ENCODE results near the gene ANGPTL4. TPM values are rescaled to one million over a fixed set of nuclear protein-coding genes. Genes with fewer than 3 reads are reported as not detected.

ANGPTL4 gene
- total and polyA plus RNA-seq, 2 of the 13 experiments (the other 11 are each of a cell fraction or from before 2014, with no cell fraction given), result 0.80 to 21.7 TPM

- TF ChIP-seq, protein P1, sequence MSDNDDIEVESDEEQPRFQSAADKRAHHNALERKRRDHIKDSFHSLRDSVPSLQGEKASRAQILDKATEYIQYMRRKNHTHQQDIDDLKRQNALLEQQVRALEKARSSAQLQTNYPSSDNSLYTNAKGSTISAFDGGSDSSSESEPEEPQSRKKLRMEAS (IDR thresholded peaks at IDR 0.05), result no peak
- no peak for TF ChIP-seq NR2F2 (IDR thresholded peaks at IDR 0.05; ENCODE audit: borderline replicate concordance, low read depth)
- no peak for TF ChIP-seq ZNF205 (CRISPR knock-in tag; IDR thresholded peaks at IDR 0.05)
- TF ChIP-seq TOPORS (CRISPR knock-in tag; IDR thresholded peaks at IDR 0.05), result no peak
- no peak for TF ChIP-seq CHD2 (IDR thresholded peaks at IDR 0.05; ENCODE audit: low read depth, low read length)
- no peak for TF ChIP-seq U2AF1 (optimal IDR thresholded peaks at IDR 0.05; ENCODE audit: low read depth, low read length)
- TF ChIP-seq ZEB1 (IDR thresholded peaks at IDR 0.05; ENCODE audit: insufficient replicate concordance, low read depth), result no peak
- TF ChIP-seq TBL1XR1 (IDR thresholded peaks at IDR 0.05; ENCODE audit: borderline replicate concordance, low read length, partially characterized antibody), result no peak
- no peak for TF ChIP-seq HNRNPL (IDR thresholded peaks at IDR 0.05; ENCODE audit: low read depth, low read length)
- TF ChIP-seq RBM39 (IDR thresholded peaks at IDR 0.05; ENCODE audit: low read depth, low read length, poor library complexity, severe bottlenecking), result no peak
- TF ChIP-seq ASH2L (IDR thresholded peaks at IDR 0.05; ENCODE audit: insufficient read length, low read depth, low read length), result peak; percentile 27
- no peak for TF ChIP-seq ZNF33A (CRISPR knock-in tag; IDR thresholded peaks at IDR 0.05; ENCODE audit: borderline replicate concordance)
- no peak for TF ChIP-seq ZNF335 (CRISPR knock-in tag; IDR thresholded peaks at IDR 0.05)
- TF ChIP-seq AGO1 (IDR thresholded peaks at IDR 0.05; ENCODE audit: low read depth, low read length, poor library complexity, severe bottlenecking), result no peak
- no peak for TF ChIP-seq MAFK (conservative IDR thresholded peaks at IDR 0.05 in 1 of 2, IDR thresholded peaks at IDR 0.05 in 1 of 2; ENCODE audit: low read length in 2 of 2)
- TF ChIP-seq TCF7 (IDR thresholded peaks at IDR 0.05; ENCODE audit: low read depth), result no peak
- no peak for TF ChIP-seq ZSCAN31 (CRISPR knock-in tag; IDR thresholded peaks at IDR 0.05; ENCODE audit: low read depth)
- TF ChIP-seq ADNP (CRISPR knock-in tag; IDR thresholded peaks at IDR 0.05), result no peak
- TF ChIP-seq, protein P2, sequence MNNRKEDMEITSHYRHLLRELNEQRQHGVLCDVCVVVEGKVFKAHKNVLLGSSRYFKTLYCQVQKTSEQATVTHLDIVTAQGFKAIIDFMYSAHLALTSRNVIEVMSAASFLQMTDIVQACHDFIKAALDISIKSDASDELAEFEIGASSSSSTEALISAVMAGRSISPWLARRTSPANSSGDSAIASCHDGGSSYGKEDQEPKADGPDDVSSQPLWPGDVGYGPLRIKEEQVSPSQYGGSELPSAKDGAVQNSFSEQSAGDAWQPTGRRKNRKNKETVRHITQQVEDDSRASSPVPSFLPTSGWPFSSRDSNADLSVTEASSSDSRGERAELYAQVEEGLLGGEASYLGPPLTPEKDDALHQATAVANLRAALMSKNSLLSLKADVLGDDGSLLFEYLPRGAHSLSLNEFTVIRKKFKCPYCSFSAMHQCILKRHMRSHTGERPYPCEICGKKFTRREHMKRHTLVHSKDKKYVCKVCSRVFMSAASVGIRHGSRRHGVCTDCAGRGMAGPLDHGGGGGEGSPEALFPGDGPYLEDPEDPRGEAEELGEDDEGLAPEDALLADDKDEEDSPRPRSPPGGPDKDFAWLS (CRISPR knock-in tag; IDR thresholded peaks at IDR 0.05; ENCODE audit: borderline replicate concordance), result no peak
- TF ChIP-seq ZNF121 (CRISPR knock-in tag; IDR thresholded peaks at IDR 0.05), result no peak
- no peak for TF ChIP-seq HNRNPH1 (optimal IDR thresholded peaks at IDR 0.05; ENCODE audit: low read depth, low read length)
- no peak for TF ChIP-seq ZFAT (CRISPR knock-in tag; conservative IDR thresholded peaks at IDR 0.05)
- no peak for TF ChIP-seq ZNF615 (CRISPR knock-in tag; IDR thresholded peaks at IDR 0.05; ENCODE audit: borderline replicate concordance)
- TF ChIP-seq ZNF720 (CRISPR knock-in tag; IDR thresholded peaks at IDR 0.05), result no peak
- no peak for TF ChIP-seq PCBP2 (optimal IDR thresholded peaks at IDR 0.05; ENCODE audit: low read depth, low read length, poor library complexity, severe bottlenecking)
- TF ChIP-seq, protein P3, sequence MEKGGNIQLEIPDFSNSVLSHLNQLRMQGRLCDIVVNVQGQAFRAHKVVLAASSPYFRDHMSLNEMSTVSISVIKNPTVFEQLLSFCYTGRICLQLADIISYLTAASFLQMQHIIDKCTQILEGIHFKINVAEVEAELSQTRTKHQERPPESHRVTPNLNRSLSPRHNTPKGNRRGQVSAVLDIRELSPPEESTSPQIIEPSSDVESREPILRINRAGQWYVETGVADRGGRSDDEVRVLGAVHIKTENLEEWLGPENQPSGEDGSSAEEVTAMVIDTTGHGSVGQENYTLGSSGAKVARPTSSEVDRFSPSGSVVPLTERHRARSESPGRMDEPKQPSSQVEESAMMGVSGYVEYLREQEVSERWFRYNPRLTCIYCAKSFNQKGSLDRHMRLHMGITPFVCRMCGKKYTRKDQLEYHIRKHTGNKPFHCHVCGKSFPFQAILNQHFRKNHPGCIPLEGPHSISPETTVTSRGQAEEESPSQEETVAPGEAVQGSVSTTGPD (CRISPR knock-in tag; IDR thresholded peaks at IDR 0.05), result no peak
- no peak for TF ChIP-seq ZNF343 (CRISPR knock-in tag; IDR thresholded peaks at IDR 0.05)
- no peak for TF ChIP-seq ZNF446 (CRISPR knock-in tag; IDR thresholded peaks at IDR 0.05)
- peak; percentile 22; the same call in 1 of the 2 replicates for TF ChIP-seq HDAC2 (CRISPR knock-in tag; IDR thresholded peaks at IDR 0.05)
- TF ChIP-seq ZNF564 (CRISPR knock-in tag; IDR thresholded peaks at IDR 0.05), result no peak
- TF ChIP-seq FOSL1 (CRISPR knock-in tag; IDR thresholded peaks at IDR 0.05; ENCODE audit: borderline replicate concordance), result peak; percentile 84
Measured at GRCh38 chr19:8423817-8424223, 59.9 kb downstream of the ANGPTL4 start (continued).
